Keratinocyte (primary cell): ENCODE results near the gene APBB3. TPM values are rescaled to one million over a fixed set of nuclear protein-coding genes. Genes with fewer than 3 reads are reported as not detected.

Source experiments
- DNase-seq: peaks from one replicate; pipeline ENCODE4 v3.0.0-alpha.2; 2011; ENCODE audit warnings: low read depth, missing footprints, low spot score
- FAIRE-seq: peaks from 2 replicates; lab custom pipeline; 2011; peaks lifted over from hg19 to GRCh38; lab: Jason Lieb, UNC
- H2AFZ ChIP-seq: 2 replicates; pipeline ENCODE4 v1.6.0; 2012; ENCODE audit warnings: low read length, control low read depth, inconsistent platforms; ENCODE audit not compliant: control insufficient read depth
- H3K27ac ChIP-seq: 2 replicates; pipeline ENCODE4 v1.5.1; 2011; ENCODE audit warnings: low read length; ENCODE audit not compliant: control insufficient read depth, insufficient read depth
- H3K27me3 ChIP-seq: 3 replicates; pipeline ENCODE4 v1.6.0; 2011; ENCODE audit warnings: low read length; ENCODE audit not compliant: control insufficient read depth, insufficient read depth; ENCODE audit errors: extremely low read depth
- H3K36me3 ChIP-seq, 2 experiments: 2 replicates in 1 of 2; 3 replicates in 1 of 2; pipeline ENCODE4 v1.5.1; 2011; ENCODE audit warnings: low read length in 2 of 2, mild to moderate bottlenecking in 1 of 2; ENCODE audit not compliant: control insufficient read depth in 2 of 2, insufficient read depth in 2 of 2; ENCODE audit errors: extremely low read depth in 1 of 2
- H3K4me1 ChIP-seq: 3 replicates; pipeline ENCODE4 v1.5.1; 2011; ENCODE audit warnings: low read length; ENCODE audit not compliant: control insufficient read depth, insufficient read depth; ENCODE audit errors: extremely low read depth
- H3K4me2 ChIP-seq: 3 replicates; pipeline ENCODE4 v1.6.0; 2011; ENCODE audit warnings: low read depth, low read length; ENCODE audit not compliant: control insufficient read depth, insufficient read depth; ENCODE audit errors: extremely low read depth
- H3K4me3 ChIP-seq, 3 experiments: fragments of 200-600 bp in 1 of 3; sonication (generic) in 1 of 3; 2 replicates in 2 of 3; 3 replicates in 1 of 3; pipeline ENCODE4 v1.5.1; 2011 to 2016; ENCODE audit warnings: low read length in 3 of 3, mild to moderate bottlenecking in 3 of 3, control low read depth in 2 of 3, inconsistent platforms in 1 of 3, low read depth in 1 of 3, mixed read lengths in 1 of 3, mixed run types in 1 of 3, moderate library complexity in 1 of 3; ENCODE audit not compliant: control insufficient read depth in 2 of 3, insufficient read depth in 2 of 3; ENCODE audit errors: extremely low read depth in 1 of 3
- H3K79me2 ChIP-seq: 2 replicates; pipeline ENCODE4 v1.6.0; 2012; ENCODE audit warnings: low read length; ENCODE audit not compliant: control insufficient read depth, insufficient read depth
- H3K9ac ChIP-seq: 3 replicates; pipeline ENCODE4 v1.6.0; 2011; ENCODE audit warnings: low read length; ENCODE audit not compliant: control insufficient read depth, insufficient read depth; ENCODE audit errors: extremely low read depth
- H3K9me1 ChIP-seq: 3 replicates; pipeline ENCODE4 v1.6.0; 2011; ENCODE audit warnings: low read length; ENCODE audit not compliant: control insufficient read depth, insufficient read depth; ENCODE audit errors: extremely low read depth
- H3K9me3 ChIP-seq: 2 replicates; pipeline ENCODE4 v1.5.1; 2012; ENCODE audit warnings: low read depth, low read length; ENCODE audit not compliant: control insufficient read depth
- H4K20me1 ChIP-seq: 3 replicates; pipeline ENCODE4 v1.6.0; 2011; ENCODE audit warnings: low read length; ENCODE audit not compliant: control insufficient read depth, insufficient read depth; ENCODE audit errors: extremely low read depth
- CTCF ChIP-seq, 3 experiments: IDR thresholded peaks in 1 of 3; conservative IDR thresholded peaks in 1 of 3; optimal IDR thresholded peaks in 1 of 3; 2 replicates in 2 of 3; 3 replicates in 1 of 3; pipeline versions ENCODE3 to v1.5.1; 2011; ENCODE audit warnings: low read length in 3 of 3, mild to moderate bottlenecking in 3 of 3, moderate library complexity in 2 of 3, control low read depth in 1 of 3, inconsistent platforms in 1 of 3; ENCODE audit not compliant: insufficient read depth in 2 of 3; ENCODE audit errors: extremely low read depth in 1 of 3
- EZH2 ChIP-seq: IDR thresholded peaks from one replicate; pipeline ENCODE4 v1.6.1; 2012; ENCODE audit warnings: inconsistent platforms, mild to moderate bottlenecking, low read length, moderate library complexity
- dilution Hi-C: fragments of 300-500 bp; cut with MboI; formaldehyde crosslinking; loops from one replicate; pipeline ENCODE4 v1.7.0; 2020; ENCODE audit warnings: low sequenced_read_pairs; ENCODE audit not compliant: extremely low pct_ligation_motif_present
- polyA plus RNA-seq, 5 experiments: library from polyadenylated mRNA; depleted of rRNA in 3 of 5; stranded (reverse) in 3 of 5; stranded (forward) in 1 of 5; unstranded in 1 of 5; fragments of >200 nt; gene quantifications; 1 replicate in 1 of 5; 2 replicates in 3 of 5; 3 replicates in 1 of 5; pipeline versions ENCODE4 v1.2.1 to v1.2.3, GENCODE V29; 2011 to 2012; ENCODE audit warnings: missing spikeins in 2 of 5, low read depth in 1 of 5, low replicate concordance in 1 of 5

APBB3 gene
- polyA plus RNA-seq, 1 donor (not counting 4 experiments of a cell fraction or from before 2014, with no cell fraction given), result 7.1 TPM

- DNase-seq (no peak), FAIRE-seq (peak; percentile 13)
- H3K9ac ChIP-seq, result no peak overlapping the region
- H3K9me3 ChIP-seq, result no peaks in the 10 kb centered on the region
- dilution Hi-C loops, result no loop called here
- no peak overlapping the region for H3K4me3 ChIP-seq
- no peak for TF ChIP-seq CTCF (optimal IDR thresholded peaks at IDR 0.05 in 1 of 3, IDR thresholded peaks at IDR 0.05 in 1 of 3, conservative IDR thresholded peaks at IDR 0.05 in 1 of 3; ENCODE audit: extremely low read depth in 1 of 3, insufficient read depth in 2 of 3, low read length in 3 of 3)
- TF ChIP-seq EZH2, result no peak
- H3K9me1 ChIP-seq, result peaks cover 3% of the 10 kb centered on the region
- peak overlapping the region; percentile 54 for H3K4me2 ChIP-seq
- H3K4me1 ChIP-seq, result peaks cover 30% of the 10 kb centered on the region
- peaks cover 46% of the 10 kb centered on the region for H3K79me2 ChIP-seq
- H4K20me1 ChIP-seq, result no peaks in the 10 kb centered on the region
- H2AFZ ChIP-seq, result no peak overlapping the region
- peaks cover 16 to 17% of the 10 kb centered on the region in 2 experiments for H3K36me3 ChIP-seq
- H3K27me3 ChIP-seq, result no peaks in the 10 kb centered on the region
- H3K27ac ChIP-seq, result peak overlapping the region; percentile 73
Measured at GRCh38 chr5:140554454-140554853, 9.9 kb downstream of the APBB3 start.

DNA sequence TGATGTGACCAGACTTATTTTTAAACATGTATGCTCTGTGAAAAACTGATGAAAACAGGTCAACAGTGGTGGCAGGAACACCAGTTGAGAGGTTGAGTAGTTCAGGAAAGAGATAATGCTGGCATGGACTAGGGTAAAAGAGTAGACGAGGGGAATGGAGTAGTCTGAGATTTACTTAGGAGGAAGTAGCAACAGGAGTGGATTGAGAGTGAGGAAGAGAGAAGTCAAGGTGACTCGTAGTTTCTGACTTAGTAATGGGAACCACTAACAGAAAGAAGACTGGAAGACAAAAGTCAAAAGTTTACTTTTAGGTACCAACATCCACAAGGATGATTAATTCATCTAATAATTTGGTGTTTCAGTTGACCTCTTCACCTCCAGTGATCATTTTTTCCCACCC, 10.7 kb downstream of the APBB3 start:
- no peak overlapping the region for H3K9ac ChIP-seq
- H3K27me3 ChIP-seq, result no peaks in the 10 kb centered on the region
- peaks cover 30% of the 10 kb centered on the region for H3K4me1 ChIP-seq
- no peak overlapping the region for H3K4me3 ChIP-seq
- DNase-seq (no peak), FAIRE-seq (no peak)
- no peak overlapping the region for H2AFZ ChIP-seq
- H3K27ac ChIP-seq, result peak overlapping the region; percentile 73
- dilution Hi-C loops, result no loop called here
- H3K36me3 ChIP-seq, result peaks cover 20 to 24% of the 10 kb centered on the region in 2 experiments
- peaks cover 46% of the 10 kb centered on the region for H3K79me2 ChIP-seq
- TF ChIP-seq CTCF (optimal IDR thresholded peaks at IDR 0.05 in 1 of 3, IDR thresholded peaks at IDR 0.05 in 1 of 3, conservative IDR thresholded peaks at IDR 0.05 in 1 of 3; ENCODE audit: extremely low read depth in 1 of 3, insufficient read depth in 2 of 3, low read length in 3 of 3) (no peak), EZH2 (no peak)
- H4K20me1 ChIP-seq, result no peaks in the 10 kb centered on the region
- H3K9me3 ChIP-seq, result no peaks in the 10 kb centered on the region
- peak overlapping the region; percentile 54 for H3K4me2 ChIP-seq
- peaks cover 3% of the 10 kb centered on the region for H3K9me1 ChIP-seq
